Spleen (tissue), 7 donors: Measurements from ENCODE around the gene SLAIN2.

Experiments
- POLR2A ChIP-seq, 3 donors: fragments of 450-650 bp; IDR thresholded peaks; one replicate each; pipeline ENCODE4 v1.5.1; 2017; ENCODE audit warnings: antibody characterized with exemption in 3 of 3, mild to moderate bottlenecking in 1 of 3
- POLR2AphosphoS5 ChIP-seq, 3 donors: sonication (generic); formaldehyde crosslinking; IDR thresholded peaks; one replicate each; pipeline ENCODE4 v1.5.1; 2017; ENCODE audit warnings: antibody characterized with exemption in 3 of 3
- TF ChIP-seq, protein P1 (sequence below), 11 experiments: fragments of 200-600 bp in 7 of 11; fragments of 450-650 bp in 4 of 11; sonication (generic) in 4 of 11; IDR thresholded peaks in 8 of 11; conservative IDR thresholded peaks in 3 of 11; 1 replicate in 7 of 11; 2 replicates in 4 of 11; pipeline versions ENCODE4 v1.4.0 to v1.8.0; 2016 to 2021; ENCODE audit warnings: antibody characterized with exemption in 11 of 11, inconsistent platforms in 4 of 11, mild to moderate bottlenecking in 1 of 11
- donor health status: DM: no; HTN: no; CAD: no; lungs with moderate emphysema.
- donor health status: DM: no; HTN: no; CAD: no.
- donor health status: DM: no; HTN: no; CAD: no.

DNA sequence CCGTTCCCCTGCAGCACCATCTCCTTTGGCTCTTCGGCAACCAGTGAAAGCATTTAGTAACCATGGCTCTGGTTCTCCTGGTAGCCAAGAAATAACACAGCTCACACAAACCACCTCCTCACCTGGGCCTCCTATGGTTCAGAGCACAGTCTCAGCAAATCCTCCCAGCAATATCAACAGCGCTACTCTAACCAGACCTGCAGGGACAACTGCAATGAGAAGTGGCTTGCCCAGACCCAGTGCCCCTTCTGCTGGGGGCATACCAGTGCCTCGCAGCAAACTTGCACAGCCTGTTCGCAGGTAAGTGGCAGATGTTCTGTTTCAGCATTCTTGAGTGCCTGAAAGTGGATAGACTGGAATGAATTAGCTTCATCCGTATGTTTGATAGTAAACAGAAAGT is 78.8 kb downstream of the SLAIN2 start:
- TF ChIP-seq, protein P1, sequence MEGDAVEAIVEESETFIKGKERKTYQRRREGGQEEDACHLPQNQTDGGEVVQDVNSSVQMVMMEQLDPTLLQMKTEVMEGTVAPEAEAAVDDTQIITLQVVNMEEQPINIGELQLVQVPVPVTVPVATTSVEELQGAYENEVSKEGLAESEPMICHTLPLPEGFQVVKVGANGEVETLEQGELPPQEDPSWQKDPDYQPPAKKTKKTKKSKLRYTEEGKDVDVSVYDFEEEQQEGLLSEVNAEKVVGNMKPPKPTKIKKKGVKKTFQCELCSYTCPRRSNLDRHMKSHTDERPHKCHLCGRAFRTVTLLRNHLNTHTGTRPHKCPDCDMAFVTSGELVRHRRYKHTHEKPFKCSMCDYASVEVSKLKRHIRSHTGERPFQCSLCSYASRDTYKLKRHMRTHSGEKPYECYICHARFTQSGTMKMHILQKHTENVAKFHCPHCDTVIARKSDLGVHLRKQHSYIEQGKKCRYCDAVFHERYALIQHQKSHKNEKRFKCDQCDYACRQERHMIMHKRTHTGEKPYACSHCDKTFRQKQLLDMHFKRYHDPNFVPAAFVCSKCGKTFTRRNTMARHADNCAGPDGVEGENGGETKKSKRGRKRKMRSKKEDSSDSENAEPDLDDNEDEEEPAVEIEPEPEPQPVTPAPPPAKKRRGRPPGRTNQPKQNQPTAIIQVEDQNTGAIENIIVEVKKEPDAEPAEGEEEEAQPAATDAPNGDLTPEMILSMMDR (IDR thresholded peaks at IDR 0.05 in 8 of 11, conservative IDR thresholded peaks at IDR 0.05 in 3 of 11) = no peak
- no peak for TF ChIP-seq POLR2AphosphoS5 (IDR thresholded peaks at IDR 0.05)
- TF ChIP-seq POLR2A (IDR thresholded peaks at IDR 0.05) = no peak
